Cardiac fibroblast (primary cell): Measurements from ENCODE around the gene KNTC1.
"Not testable (repeated sequence)": the region's sequence is repeated elsewhere in the genome, so short reads cannot be mapped to it uniquely, and the experiment has no call there.

ENCODE experiments used
- DNase-seq, 2 donors: peaks; one replicate each; pipeline versions ENCODE4 v3.0.0 to v3.0.0-alpha.2; 2010; ENCODE audit warnings: low read depth in 2 of 2
- H3K4me3 ChIP-seq, 2 donors: replicated peaks in 1 of 2; 1 replicate in 1 of 2; 2 replicates in 1 of 2; pipeline ENCODE4 v1.5.1; 2011; ENCODE audit warnings: low read depth in 2 of 2, low read length in 2 of 2, mild to moderate bottlenecking in 2 of 2, moderate library complexity in 1 of 2
- TF ChIP-seq, protein P1 (sequence below): IDR thresholded peaks from one replicate; pipeline ENCODE4 v1.5.1; 2011; ENCODE audit warnings: low read depth, mild to moderate bottlenecking, low read length, inconsistent platforms

Gene KNTC1

DNA sequence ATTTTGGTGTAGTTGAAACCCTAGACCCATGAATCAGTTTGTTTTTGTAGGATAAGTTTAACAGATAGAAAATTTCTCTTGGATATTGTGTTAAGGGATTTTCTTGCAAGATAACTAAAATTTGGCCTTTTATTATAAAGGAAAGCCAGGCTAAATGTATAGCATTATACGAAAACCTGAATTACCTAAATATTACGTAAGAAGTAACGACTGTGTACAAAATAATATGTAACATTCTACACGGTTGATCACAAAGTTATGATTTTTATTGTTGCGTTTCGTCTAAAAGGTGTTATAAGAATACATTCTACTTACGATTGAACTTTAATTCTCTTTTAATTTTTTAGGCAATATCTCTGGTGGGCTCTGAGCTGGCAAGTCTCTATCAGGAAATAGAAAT lies 63.9 kb downstream of the KNTC1 start:
- TF ChIP-seq, protein P1, sequence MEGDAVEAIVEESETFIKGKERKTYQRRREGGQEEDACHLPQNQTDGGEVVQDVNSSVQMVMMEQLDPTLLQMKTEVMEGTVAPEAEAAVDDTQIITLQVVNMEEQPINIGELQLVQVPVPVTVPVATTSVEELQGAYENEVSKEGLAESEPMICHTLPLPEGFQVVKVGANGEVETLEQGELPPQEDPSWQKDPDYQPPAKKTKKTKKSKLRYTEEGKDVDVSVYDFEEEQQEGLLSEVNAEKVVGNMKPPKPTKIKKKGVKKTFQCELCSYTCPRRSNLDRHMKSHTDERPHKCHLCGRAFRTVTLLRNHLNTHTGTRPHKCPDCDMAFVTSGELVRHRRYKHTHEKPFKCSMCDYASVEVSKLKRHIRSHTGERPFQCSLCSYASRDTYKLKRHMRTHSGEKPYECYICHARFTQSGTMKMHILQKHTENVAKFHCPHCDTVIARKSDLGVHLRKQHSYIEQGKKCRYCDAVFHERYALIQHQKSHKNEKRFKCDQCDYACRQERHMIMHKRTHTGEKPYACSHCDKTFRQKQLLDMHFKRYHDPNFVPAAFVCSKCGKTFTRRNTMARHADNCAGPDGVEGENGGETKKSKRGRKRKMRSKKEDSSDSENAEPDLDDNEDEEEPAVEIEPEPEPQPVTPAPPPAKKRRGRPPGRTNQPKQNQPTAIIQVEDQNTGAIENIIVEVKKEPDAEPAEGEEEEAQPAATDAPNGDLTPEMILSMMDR: no peak
- no peak for DNase-seq
- H3K4me3 ChIP-seq: no peak overlapping the region

DNA sequence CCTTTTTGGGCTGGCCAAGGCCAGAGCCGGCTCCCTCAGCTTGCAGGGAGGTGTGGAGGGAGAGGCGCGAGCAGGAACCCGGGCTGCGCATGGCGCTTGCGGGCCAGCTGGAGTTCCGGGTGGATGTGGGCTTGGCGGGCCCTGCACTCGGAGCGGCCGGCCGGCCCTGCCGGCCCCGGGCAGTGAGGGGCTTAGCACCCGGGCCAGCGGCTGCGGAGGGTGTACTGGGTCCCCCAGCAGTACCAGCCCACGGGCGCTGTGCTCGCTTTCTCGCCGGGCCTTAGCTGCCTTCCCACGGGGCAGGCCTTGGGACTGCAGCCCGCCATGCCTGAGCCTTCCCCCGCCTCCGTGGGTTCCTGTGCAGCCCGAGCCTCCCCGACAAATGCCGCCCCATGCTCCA lies 64.9 kb downstream of the KNTC1 start:
- not testable (repeated sequence) for H3K4me3 ChIP-seq, DNase-seq

DNA sequence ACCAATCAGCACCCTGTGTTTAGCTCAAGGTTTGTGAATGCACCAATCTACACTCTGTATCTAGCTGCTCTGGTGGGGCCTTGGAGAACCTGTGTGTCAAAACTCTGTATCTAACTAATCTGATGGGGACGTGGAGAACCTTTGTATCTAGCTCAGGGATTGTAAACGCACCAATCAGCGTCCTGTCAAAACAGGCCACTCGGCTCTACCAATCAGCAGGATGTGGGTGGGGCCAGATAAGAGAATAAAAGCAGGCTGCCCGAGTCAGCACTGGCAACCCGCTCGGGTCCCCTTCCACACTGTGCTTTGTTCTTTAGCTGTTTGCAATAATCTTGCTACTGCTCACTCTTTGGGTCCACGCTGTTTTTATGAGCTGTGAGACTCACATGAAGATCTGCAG lies 65.5 kb downstream of the KNTC1 start:
- not testable (repeated sequence) for DNase-seq, H3K4me3 ChIP-seq

DNA sequence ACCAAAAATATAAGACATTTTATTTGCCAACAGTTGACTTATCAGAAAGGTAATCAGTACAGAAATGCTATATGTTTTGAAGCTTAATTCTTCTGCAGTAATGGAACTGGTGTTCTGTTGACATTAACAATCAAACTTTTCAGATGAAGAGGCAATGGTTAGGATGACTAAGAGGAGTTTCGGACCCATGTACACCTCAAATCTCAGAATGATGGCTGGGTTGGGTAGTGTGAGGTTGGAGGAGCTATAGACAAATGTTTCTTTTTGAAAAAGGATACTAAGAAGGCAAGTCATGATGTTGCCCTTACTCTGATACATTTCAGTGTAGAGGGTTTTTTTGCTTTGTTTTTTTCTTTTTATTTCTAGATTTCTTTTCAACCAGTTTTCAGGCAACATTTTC lies 66.9 kb downstream of the KNTC1 start:
- TF ChIP-seq, protein P1: no peak
- H3K4me3 ChIP-seq: no peak overlapping the region
- DNase-seq: no peak

DNA sequence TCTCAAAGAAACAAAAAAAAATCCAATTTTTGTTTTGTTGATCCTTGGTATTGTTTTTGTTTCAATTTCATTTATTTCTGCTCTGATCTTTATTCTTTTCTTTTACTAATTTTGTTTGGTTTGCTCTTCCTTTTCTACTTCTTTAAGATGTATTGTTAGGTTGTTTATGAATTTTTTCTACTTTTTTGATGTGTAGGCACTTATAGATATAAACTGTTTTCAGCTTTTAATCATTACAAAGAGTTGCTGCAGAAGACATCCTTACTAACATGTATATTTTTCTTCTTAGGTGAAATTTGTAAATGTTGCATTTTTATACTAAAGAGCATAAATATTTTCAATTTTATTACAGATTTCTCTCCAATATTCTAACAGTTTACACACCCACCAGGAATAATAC lies 69.8 kb downstream of the KNTC1 start:
- no peak for DNase-seq
- TF ChIP-seq, protein P1: no peak
- H3K4me3 ChIP-seq: no peak overlapping the region

DNA sequence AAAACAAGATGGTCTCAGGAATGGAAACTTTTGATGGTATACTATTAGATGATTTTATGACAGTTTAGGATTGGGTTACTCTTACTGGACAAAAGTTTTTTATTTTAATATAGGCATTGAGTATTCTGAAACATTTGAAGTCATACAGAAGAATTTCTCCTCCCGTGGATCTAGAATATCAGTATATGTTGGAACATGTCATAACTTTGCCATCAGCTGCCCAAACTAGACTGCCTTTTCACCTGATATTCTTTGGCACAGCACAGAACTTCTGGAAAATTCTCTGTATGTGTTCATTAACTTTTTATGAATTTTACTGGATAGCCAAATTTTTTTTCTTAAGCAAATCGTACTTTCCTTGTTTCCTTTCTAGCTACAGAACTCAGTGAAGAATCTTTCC lies 75.4 kb downstream of the KNTC1 start:
- TF ChIP-seq, protein P1: no peak
- no peak overlapping the region for H3K4me3 ChIP-seq
- DNase-seq: no peak

DNA sequence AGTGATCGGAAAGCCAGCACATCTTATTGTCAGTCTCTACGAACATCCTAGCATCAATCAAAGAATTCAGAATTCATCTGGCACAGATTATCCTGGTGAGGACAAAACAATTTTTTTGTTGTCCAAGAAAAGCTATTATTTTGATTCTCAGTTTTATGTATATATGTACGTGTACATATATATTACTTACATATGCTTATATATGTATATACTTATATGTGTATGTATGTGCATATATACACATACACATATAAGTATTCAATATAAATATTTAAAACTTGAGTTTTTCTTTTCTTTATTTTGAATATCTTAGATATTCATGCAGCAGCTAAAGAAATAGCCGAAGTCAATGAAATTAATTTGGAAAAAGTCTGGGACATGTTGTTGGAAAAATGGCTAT lies 77.9 kb downstream of the KNTC1 start:
- TF ChIP-seq, protein P1: no peak
- no peak overlapping the region for H3K4me3 ChIP-seq
- DNase-seq: no peak

DNA sequence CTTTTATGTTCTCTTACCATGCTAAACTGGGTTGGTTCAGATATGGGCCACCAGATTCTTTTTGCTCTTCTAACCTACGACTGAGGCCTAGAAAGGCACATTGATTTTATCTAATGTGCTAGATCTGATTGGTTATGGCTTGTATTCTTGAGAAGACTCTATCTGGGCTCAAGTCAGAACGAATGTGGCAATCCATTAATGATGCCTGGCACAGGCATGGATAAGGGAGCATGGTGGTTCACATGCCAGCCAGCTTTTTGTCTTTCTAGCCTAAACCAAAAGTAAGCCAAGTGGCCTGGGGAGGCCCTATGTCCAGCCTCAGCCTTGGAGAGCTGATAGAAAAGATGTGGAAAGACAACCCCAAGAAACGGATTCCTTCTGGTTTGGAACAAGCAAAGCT lies 82.7 kb downstream of the KNTC1 start:
- TF ChIP-seq, protein P1: no peak
- H3K4me3 ChIP-seq: no peak overlapping the region
- DNase-seq: no peak
